ENCODE data around the gene ZNF562. TPM values are rescaled to one million over a fixed set of nuclear protein-coding genes. Genes with fewer than 3 reads are reported as not detected.

The ZNF562 gene
- total and polyA plus RNA-seq, 2 of the 4 experiments (the other 2 are of a cell fraction), result 5.2 to 43.7 TPM

DNA sequence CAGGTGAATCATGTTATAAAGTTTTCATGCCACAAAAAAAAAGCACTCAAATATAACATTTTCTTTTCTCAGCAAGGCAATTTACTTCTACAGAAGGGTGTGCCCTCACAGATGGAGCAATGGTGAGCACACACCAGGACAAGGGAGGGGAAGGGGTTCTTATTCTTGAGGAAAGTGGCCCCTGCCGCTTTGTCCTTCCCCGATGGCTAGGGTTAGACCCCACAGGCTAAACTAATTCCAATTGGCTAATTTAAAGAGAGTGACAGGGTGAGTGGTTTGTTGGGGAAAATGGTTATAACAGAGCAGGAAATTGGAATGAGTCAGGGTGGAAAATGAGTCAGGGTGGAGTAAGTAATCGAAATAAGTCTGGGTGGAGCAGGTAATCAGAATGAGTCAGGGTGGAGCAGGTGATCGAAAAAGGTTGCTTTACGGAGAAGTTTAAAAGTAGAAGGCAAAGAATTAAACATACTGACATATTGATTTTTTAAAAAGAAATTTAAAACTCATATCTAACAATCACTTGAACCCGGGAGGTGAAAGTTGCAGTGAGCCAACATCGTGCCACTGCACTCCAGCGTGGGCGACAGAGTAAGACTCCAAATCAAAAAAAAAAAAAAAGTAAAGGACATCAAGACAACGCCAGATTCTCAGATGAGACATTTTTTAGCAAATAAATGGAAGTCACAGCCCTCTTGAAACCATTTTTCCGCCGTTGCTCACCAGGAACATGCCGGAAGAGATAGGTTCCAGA lies 813 bp downstream of the ZNF562 start:
- Histone ChIP-seq H3K79me1 (ENCODE audit: low read depth in 1 of 2, low read length in 2 of 2) (peaks cover 14 to 22% of the 10 kb centered on the region in 2 experiments), H3K23ac (ENCODE audit: low read depth, low read length) (0 out of 2 replicates have a peak overlapping the region, but pooled peaks have one; percentile 22), H2AFZ (replicated peaks; ENCODE audit: low read length, poor library complexity) (peak overlapping the region; percentile 97), H3K9me1 (ENCODE audit: insufficient read depth, low read length) (no peaks in the 10 kb centered on the region), H2BK20ac (ENCODE audit: low read depth, low read length) (no peak overlapping the region), H2BK120ac (ENCODE audit: low read depth, low read length) (no peak overlapping the region), H3K4me2 (ENCODE audit: low read depth, low read length) (peak overlapping the region; percentile 67), H3K4me3 (ENCODE audit: insufficient read depth, low read depth, low read length) (peak overlapping the region; percentile 81), H2BK5ac (ENCODE audit: low read depth, low read length, poor library complexity, severe bottlenecking) (peak overlapping the region; percentile 75), H3K4ac (ENCODE audit: low read depth, low read length) (peak overlapping the region; percentile 96), H3K56ac (ENCODE audit: extremely low read depth, insufficient read depth, low read length) (peak overlapping the region; percentile 85; the same call in 1 of the 2 replicates), H4K5ac (ENCODE audit: low read depth, low read length) (peak overlapping the region; percentile 21; the same call in 1 of the 2 replicates), H3K18ac (ENCODE audit: low read depth, low read length) (no peak overlapping the region), H3K9me3 (ENCODE audit: control insufficient read depth, insufficient read depth, low read length) (peaks cover 21% of the 10 kb centered on the region), H4K8ac (ENCODE audit: low read depth in 2 of 2, low read length in 2 of 2) (peak overlapping the region; percentile 99 to 100), H2BK15ac (ENCODE audit: low read depth, low read length) (no peak overlapping the region), H4K20me1 (ENCODE audit: insufficient read depth, low read length) (no peaks in the 10 kb centered on the region), H2AK9ac (replicated peaks; ENCODE audit: low read depth, low read length, poor library complexity) (peak overlapping the region; percentile 91), H4K91ac (ENCODE audit: insufficient read depth, low read depth, low read length) (peak overlapping the region; percentile 59; the same call in 1 of the 2 replicates), H2AK5ac (ENCODE audit: low read depth, low read length) (peak overlapping the region; percentile 24; the same call in 1 of the 2 replicates), H3K27ac (ENCODE audit: insufficient read depth, low read length) (peak overlapping the region; percentile 92), H3K14ac (replicated peaks; ENCODE audit: low read depth, low read length) (peak overlapping the region; percentile 90), H3K27me3 (ENCODE audit: control insufficient read depth, insufficient read depth, low read length) (no peaks in the 10 kb centered on the region), H3K4me1 (ENCODE audit: control insufficient read depth, insufficient read depth, low read length) (no peaks in the 10 kb centered on the region), H3K9ac (ENCODE audit: low read depth, low read length) (peak overlapping the region; percentile 85), H3K36me3 (ENCODE audit: control insufficient read depth, insufficient read depth, low read length) (peaks cover 13% of the 10 kb centered on the region)
- BruUV-seq (replicated peaks), result TSS peak; percentile 63
- POLR2A ChIA-PET (ENCODE audit: unreplicated experiment), result no interaction called here
- TF ChIP-seq CHD1 (IDR thresholded peaks at IDR 0.05; ENCODE audit: low read depth, low read length), result no peak
- TF ChIP-seq, protein P1, sequence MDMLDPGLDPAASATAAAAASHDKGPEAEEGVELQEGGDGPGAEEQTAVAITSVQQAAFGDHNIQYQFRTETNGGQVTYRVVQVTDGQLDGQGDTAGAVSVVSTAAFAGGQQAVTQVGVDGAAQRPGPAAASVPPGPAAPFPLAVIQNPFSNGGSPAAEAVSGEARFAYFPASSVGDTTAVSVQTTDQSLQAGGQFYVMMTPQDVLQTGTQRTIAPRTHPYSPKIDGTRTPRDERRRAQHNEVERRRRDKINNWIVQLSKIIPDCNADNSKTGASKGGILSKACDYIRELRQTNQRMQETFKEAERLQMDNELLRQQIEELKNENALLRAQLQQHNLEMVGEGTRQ (IDR thresholded peaks at IDR 0.05; ENCODE audit: low read depth, low read length), result no peak
- TF ChIP-seq, protein P2, sequence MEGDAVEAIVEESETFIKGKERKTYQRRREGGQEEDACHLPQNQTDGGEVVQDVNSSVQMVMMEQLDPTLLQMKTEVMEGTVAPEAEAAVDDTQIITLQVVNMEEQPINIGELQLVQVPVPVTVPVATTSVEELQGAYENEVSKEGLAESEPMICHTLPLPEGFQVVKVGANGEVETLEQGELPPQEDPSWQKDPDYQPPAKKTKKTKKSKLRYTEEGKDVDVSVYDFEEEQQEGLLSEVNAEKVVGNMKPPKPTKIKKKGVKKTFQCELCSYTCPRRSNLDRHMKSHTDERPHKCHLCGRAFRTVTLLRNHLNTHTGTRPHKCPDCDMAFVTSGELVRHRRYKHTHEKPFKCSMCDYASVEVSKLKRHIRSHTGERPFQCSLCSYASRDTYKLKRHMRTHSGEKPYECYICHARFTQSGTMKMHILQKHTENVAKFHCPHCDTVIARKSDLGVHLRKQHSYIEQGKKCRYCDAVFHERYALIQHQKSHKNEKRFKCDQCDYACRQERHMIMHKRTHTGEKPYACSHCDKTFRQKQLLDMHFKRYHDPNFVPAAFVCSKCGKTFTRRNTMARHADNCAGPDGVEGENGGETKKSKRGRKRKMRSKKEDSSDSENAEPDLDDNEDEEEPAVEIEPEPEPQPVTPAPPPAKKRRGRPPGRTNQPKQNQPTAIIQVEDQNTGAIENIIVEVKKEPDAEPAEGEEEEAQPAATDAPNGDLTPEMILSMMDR (conservative IDR thresholded peaks at IDR 0.05; ENCODE audit: low read depth, low read length), result no peak
- no peak for TF ChIP-seq MXI1 (IDR thresholded peaks at IDR 0.05; ENCODE audit: borderline replicate concordance, low read depth, low read length)
- DNase-seq (peak; percentile 5), ATAC-seq (ENCODE audit: low read depth) (peak; percentile 22; the same call in 1 of the 2 replicates)
- dilution Hi-C loops (cut with HindIII; ENCODE audit: low sequenced_read_pairs, unreplicated experiment), result no loop called here
- WGBS, 2 experiments (ENCODE audit: extremely low coverage in 2 of 2, insufficient read length in 1 of 2), result 25% methylated on average over 4 of the region's 13 CpGs; no CpG with 5 or more reads in 1 of the 2 experiments
- in situ Hi-C loops (cut with MboI; ENCODE audit: low sequenced_read_pairs), result no loop called here
- CTCF ChIA-PET, result no interaction called here
- intact Hi-C loops (cut with micrococcal nuclease), result no loop called here
